Ecto neural progenitor cell (in vitro differentiated cells): ENCODE results near the gene TGFA.
"Not testable (repeated sequence)": the region's sequence is repeated elsewhere in the genome, so short reads cannot be mapped to it uniquely, and the experiment has no call there.

Experiments used
- DNase-seq: peaks from one replicate; pipeline ENCODE4 v3.0.0-alpha.2; 2018; ENCODE audit warnings: low spot score

Gene TGFA

DNA sequence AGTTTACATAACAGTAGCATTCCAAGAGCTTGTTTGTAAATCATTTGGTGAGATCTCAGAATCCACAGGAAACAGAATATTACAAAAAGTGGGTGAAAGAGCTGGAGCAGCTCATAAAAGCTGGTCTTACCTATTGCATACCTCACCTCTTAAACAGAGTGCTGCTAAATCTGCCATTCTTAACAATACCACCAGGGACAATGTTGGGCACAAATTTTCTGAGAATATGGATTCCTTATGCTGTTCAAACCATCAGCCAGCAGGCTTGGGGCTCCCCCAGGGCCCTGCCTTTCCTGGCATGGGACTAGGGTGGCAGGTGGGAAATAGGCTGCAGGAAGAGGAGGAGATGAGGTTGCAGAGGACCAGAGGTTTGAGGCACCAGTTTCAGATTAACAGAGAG is 55.6 kb downstream of the TGFA start:
- peak; percentile 41 for DNase-seq

- DNase-seq: peak; percentile 10
Observed at GRCh38 chr2:70496819-70497218, 56.8 kb downstream of the TGFA start.

GRCh38 chr2:70494293-70494886 is 59.2 kb downstream of the TGFA start:
- DNase-seq: no peak

DNA sequence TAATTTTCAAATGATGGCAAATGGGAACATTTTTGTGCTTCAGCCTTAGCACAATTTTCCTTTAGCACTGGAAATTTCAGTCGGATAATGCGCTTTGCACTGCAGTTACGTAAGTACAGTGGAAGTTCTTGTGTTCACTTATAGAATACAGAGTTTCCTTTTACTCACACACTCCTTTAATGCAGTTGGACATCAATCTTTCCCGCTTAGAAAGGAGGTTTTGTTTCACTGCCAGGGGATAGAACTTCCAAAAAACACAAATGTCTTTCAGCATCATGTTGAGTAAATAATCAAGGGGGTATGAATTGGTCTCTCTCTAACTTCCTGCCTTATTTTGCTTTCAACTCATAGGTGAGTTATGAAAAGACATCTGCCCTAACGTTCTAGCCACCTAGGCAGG is 63.2 kb downstream of the TGFA start:
- no peak for DNase-seq

GRCh38 chr2:70489165-70489564 is 64.5 kb downstream of the TGFA start:
- DNase-seq: peak; percentile 39

DNA sequence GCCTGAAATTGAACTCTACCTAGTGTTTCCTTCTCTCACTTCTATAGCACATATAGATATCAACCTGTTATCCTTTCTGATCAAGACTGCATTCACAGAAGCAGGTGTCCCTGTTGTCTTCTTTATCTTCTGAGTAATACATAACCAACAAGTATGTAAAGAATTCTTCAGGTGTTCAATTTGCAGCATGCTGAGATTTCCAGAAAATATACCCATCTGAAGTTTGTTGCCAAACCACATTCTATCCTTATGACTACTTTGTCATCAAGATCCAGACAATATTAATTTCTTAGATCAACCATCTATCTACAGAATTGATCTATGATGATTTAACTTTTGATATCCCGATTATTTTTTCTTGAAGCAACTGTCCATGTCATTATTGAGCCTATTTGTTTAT is 69.5 kb downstream of the TGFA start:
- no peak for DNase-seq

DNA sequence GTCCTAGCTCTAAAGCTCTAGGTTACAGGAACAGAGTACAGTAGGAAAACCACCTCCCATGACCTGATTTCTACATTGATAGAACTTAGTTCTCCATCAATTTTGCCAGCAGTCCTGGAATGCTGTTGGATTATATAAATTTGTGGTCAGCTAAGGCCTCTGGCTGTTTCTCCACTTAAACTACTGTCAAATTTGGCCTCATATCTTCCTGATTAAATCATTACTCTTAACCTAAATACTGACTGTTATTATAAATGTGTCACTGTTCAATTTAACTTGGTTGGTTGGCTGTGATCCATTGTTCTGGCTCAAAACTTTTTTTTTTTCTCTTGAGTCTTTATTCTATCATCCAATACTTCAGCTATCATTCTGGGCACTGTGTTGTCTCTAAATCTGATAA is 71.2 kb downstream of the TGFA start:
- DNase-seq: no peak

- peak; percentile 6 for DNase-seq
Observed at GRCh38 chr2:70480468-70480867, 73.2 kb downstream of the TGFA start.

DNA sequence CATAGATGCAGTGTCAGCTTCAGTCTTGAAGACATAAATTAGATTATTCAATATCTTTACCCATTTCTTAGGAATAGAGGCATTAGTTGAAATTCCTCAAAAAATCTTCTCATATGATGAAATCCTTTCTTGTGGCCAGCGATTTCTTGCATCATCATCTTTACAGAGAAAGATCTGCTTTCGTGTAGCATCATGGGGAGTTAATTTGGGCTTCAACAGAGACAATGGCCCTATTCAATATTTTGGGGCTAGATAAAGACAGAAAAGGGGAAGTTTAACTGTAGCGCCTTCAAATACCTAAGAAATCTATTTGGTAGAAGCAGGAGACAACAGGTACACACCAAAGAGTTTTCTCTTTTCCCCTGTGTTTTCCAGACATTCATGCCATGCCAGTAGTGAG is 73.8 kb downstream of the TGFA start:
- DNase-seq: no peak

GRCh38 chr2:70477441-70477844 is 76.2 kb downstream of the TGFA start:
- peak; percentile 52 for DNase-seq

GRCh38 chr2:70475266-70475665 is 78.4 kb downstream of the TGFA start:
- DNase-seq: peak; percentile 2

GRCh38 chr2:70474256-70474848 is 79.3 kb downstream of the TGFA start:
- DNase-seq: peak; percentile 29

DNA sequence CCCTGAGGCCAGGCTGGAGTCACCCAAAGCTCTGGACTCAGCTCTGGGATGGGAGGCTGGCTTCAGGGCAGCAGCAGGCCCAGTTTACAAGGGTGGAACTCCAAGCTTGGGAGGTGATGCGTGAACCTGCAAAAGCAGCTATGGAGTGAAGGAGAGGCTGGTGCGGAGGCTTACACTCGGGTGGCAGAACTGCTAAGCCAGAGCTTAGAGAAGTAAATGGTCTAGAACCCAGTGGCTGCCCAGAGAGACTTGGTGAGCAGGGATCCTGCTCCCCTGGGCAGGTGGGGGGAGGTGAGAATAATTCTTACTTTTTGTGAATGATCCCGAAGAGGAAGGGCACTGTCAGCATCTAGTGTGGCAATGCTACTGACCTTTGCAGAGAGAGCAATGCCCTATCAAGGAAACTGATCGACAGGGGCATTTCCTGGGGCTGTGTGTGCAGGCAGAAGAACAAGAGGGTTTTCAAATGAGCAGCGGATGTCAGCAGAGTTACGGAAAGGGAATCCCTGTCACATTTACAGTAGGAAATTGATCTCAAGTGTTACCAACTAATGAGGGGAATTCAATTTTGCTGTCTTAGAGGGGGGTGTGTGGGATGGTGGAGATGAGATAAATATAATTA is 80.4 kb downstream of the TGFA start:
- DNase-seq: peak; percentile 32

GRCh38 chr2:70472221-70472890 is 81.3 kb downstream of the TGFA start:
- peak; percentile 35 for DNase-seq

- peak; percentile 25 for DNase-seq
Observed at GRCh38 chr2:70471129-70471528, 82.5 kb downstream of the TGFA start.

DNA sequence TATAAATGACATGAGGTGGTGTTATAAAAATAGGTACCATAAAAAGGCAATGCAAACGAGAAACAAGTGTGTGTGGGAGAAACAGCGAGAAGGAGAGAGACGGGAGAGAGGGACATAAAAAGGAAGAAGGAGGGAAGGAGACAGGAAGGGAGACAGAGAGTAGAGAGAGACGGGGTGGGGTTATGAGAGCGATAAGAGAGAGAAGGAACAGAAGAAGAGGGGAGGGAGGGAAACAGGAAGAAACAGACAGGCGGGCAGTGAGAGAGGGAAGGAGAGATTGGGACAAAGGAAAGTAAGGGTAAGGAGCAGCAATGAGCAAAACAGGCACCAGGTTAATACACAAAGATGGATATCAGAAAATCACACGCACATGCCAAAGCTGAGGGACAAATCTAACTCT is 83.7 kb downstream of the TGFA start:
- DNase-seq: peak; percentile 8

DNA sequence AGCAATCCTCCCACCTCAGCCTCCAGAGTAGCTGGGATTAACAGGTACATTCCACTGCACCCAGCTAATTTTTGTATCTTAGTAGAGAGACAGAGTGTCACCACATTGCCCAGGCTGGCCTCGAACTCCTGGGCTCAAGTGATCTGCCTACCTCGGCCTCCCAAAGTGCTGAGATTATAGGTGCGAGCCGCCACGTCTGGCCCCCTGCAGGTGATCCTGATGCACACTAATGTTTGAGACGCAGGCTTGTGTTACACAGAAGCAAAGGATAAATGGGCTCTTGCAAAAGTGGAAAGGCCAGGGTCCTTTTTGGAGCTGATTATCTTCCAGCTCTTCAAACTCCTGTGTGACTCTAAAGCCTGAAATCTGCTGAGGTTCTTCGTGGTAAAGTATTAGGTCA is 84.2 kb downstream of the TGFA start:
- peak; percentile 20 for DNase-seq

DNA sequence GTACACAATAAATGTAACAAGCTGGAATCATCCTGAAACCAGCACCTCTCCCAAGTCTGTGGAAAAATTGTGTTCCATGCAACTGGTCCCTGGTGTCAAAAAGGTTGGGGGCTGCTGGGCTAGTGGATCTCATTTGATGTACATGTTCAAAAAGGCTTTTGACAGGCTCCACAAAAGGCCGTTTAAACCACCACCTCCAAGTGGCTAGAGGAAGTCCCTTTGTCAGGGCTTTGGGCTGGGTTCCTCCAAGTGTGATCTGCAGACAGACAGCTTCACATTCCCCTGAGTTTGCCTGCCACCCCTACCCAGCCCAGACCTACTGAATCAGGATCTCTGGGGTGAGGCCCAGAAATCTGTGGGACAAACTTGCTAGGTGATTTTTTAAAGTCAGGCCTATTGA is 84.7 kb downstream of the TGFA start:
- no peak for DNase-seq

DNA sequence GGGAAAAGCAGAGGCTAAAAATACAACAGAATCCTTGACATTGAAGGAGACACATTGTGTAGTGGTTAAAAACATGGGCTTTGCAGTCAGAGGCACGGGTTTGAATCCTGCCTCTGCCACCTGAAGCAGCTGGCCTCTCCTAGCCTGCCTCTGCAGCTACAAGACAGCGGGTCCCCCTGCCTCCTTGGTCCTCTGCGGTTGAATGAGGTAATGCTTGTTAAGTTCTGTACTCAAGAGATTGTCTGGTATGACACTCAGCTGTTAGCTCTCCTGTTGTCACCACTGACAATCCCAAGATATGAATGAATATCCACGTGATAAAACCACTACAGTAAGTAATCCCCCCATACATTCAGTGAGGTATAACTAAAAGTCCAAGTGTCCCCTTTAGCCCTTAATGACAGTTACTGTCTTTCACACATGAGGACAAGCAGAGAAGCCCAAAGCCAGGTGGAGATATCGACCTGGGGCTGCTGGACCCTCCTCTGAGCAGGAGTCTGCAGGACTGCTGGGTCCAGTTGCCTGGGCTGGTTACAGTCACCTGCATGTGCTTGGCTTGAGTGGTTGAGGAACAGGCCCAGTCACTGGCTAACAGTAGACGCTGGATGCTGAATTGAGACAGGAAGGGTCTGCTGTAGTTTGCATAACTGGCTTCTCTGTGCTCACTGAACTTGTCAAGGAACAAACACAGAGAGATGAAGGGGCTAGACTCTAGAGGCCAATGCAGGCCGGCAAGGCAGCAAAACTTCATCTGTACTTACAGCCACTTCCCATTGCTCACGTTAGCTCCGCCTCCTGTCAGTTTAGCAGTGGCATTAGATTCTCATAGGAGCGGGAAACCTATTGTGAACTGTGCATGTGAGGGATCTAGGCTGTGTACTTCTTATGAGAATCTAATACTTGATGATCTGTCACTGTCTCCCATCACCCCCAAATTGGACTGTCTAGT is 85.5 kb downstream of the TGFA start:
- DNase-seq: no peak

- DNase-seq: no peak
Observed at GRCh38 chr2:70467237-70467636, 86.4 kb downstream of the TGFA start.

GRCh38 chr2:70466647-70467046 is 87.0 kb downstream of the TGFA start:
- not testable (repeated sequence) for DNase-seq

GRCh38 chr2:70463997-70464396 is 89.6 kb downstream of the TGFA start:
- no peak for DNase-seq
